Stomach (tissue), 9 donors: ENCODE measurements around the gene ROBO2. TPM values are rescaled to one million over a fixed set of nuclear protein-coding genes. Genes with fewer than 3 reads are reported as not detected.

ENCODE experiments used
- DNase-seq, 2 donors: peaks; one replicate each; pipeline versions ENCODE4 v3.0.0 to v3.0.0-alpha.2; 2013 to 2019
- H3K27ac ChIP-seq, 5 donors: fragments of 200-600 bp in 4 of 5; sonication (generic) in 4 of 5; one replicate each; pipeline ENCODE4 v1.5.1; 2013 to 2019; ENCODE audit warnings: mild to moderate bottlenecking in 1 of 5, moderate library complexity in 1 of 5
- H3K27me3 ChIP-seq, 3 donors: fragments of 200-600 bp; sonication (generic); one replicate each; pipeline ENCODE4 v1.5.1; 2017 to 2019; ENCODE audit warnings: mixed run types in 1 of 3
- H3K36me3 ChIP-seq, 4 donors: fragments of 200-600 bp; sonication (generic); 1 replicate in 3 of 4; 2 replicates in 1 of 4; pipeline ENCODE4 v1.5.1; 2016 to 2019
- H3K4me1 ChIP-seq, 4 donors: fragments of 200-600 bp; sonication (generic); one replicate each; pipeline ENCODE4 v1.5.1; 2016 to 2019
- H3K4me3 ChIP-seq, 4 donors: fragments of 200-600 bp; sonication (generic) in 3 of 4; one replicate each; pipeline ENCODE4 v1.5.1; 2016 to 2019; ENCODE audit warnings: mild to moderate bottlenecking in 1 of 4
- H3K9me3 ChIP-seq, 4 donors: fragments of 200-600 bp; sonication (generic); one replicate each; pipeline ENCODE4 v1.5.1; 2016 to 2019
- CTCF ChIP-seq, 7 experiments: fragments of 450-650 bp in 4 of 7; fragments of 200-600 bp in 3 of 7; sonication (generic) in 3 of 7; IDR thresholded peaks; one replicate each; pipeline ENCODE4 v1.5.1; 2016 to 2019; ENCODE audit warnings: antibody characterized with exemption in 7 of 7, control low read depth in 2 of 7, mild to moderate bottlenecking in 1 of 7
- EP300 ChIP-seq: sonication (generic); formaldehyde crosslinking; IDR thresholded peaks from one replicate; pipeline ENCODE4 v1.6.1; 2017; ENCODE audit warnings: antibody characterized with exemption
- POLR2A ChIP-seq, 4 donors: fragments of 450-650 bp; IDR thresholded peaks; one replicate each; pipeline ENCODE4 v1.6.1; 2016; ENCODE audit warnings: antibody characterized with exemption in 4 of 4, control low read depth in 2 of 4, mild to moderate bottlenecking in 1 of 4, moderate library complexity in 1 of 4
- POLR2AphosphoS5 ChIP-seq, 3 donors: sonication (generic); formaldehyde crosslinking; IDR thresholded peaks; one replicate each; pipeline ENCODE4 v1.6.1; 2016; ENCODE audit warnings: antibody characterized with exemption in 3 of 3
- WGBS, 5 donors: extraction: QIAGEN DNeasy Blood & Tissue Kit in 3 of 5; methylation state at CpG; one replicate each; pipeline versions ENCODE4 v1.1.5 to v1.1.7; 2013 to 2018; 5-methylcytosine and 5-hydroxymethylcytosine counted together
- intact Hi-C: fragments of 100-400 bp; cut with DNase I; formaldehyde crosslinking; loops from one replicate; pipeline ENCODE4 v1.15.1; 2023; ENCODE audit warnings: low total_unique reads
- polyA plus RNA-seq, 3 donors: library from polyadenylated mRNA; stranded (reverse); fragments of 200-250 nt; gene quantifications; one replicate each; pipeline ENCODE4 v1.2.3, GENCODE V29; 2013
- total RNA-seq, 5 donors: library from RNA; depleted of rRNA; stranded (reverse); fragments of >200 nt; gene quantifications; one replicate each; pipeline versions ENCODE4 v1.1.0 to v1.2.3, GENCODE V29; 2014 to 2016
- donor health status: healthy with polysubstance abuse.
- donor health status: Bipolar disorder and iron deficiency.
- donor health status: healthy.

Gene ROBO2
- total and polyA plus RNA-seq, 8 donors = 0.25 to 11.4 (median 0.45) TPM; not detected in 2

- WGBS, 5 donors = 28 to 57% (median 50%) methylated on average over 1 of the region's 1 CpG
- Histone ChIP-seq H3K27me3 (no peaks in the 10 kb centered on the region), H3K4me1 (no peaks in the 10 kb centered on the region), H3K27ac (no peak overlapping the region), H3K9me3 (no peaks in the 10 kb centered on the region), H3K36me3 (no peaks in the 10 kb centered on the region), H3K4me3 (no peak overlapping the region)
- TF ChIP-seq POLR2A (IDR thresholded peaks at IDR 0.05) (no peak), CTCF (IDR thresholded peaks at IDR 0.05) (no peak), POLR2AphosphoS5 (IDR thresholded peaks at IDR 0.05) (no peak), EP300 (no peak)
- intact Hi-C loops = no loop called here
- DNase-seq = no peak
Observed at GRCh38 chr3:77025471-77025870, 14.4 kb upstream of the ROBO2 start.

- DNase-seq = no peak
- Histone ChIP-seq H3K36me3 (no peaks in the 10 kb centered on the region), H3K27me3 (no peaks in the 10 kb centered on the region), H3K9me3 (no peaks in the 10 kb centered on the region), H3K4me1 (no peaks in the 10 kb centered on the region), H3K27ac (no peak overlapping the region), H3K4me3 (no peak overlapping the region)
- 64 to 82% (median 68%) methylated on average over 5 of the region's 5 CpGs for WGBS, 5 donors
- TF ChIP-seq POLR2AphosphoS5 (IDR thresholded peaks at IDR 0.05) (no peak), EP300 (no peak), POLR2A (IDR thresholded peaks at IDR 0.05) (no peak)
- intact Hi-C loops = no loop called here
Observed at GRCh38 chr3:77026904-77027634, 12.8 kb upstream of the ROBO2 start.

- Histone ChIP-seq H3K27me3 (no peaks in the 10 kb centered on the region), H3K9me3 (no peaks in the 10 kb centered on the region), H3K4me3 (no peak overlapping the region), H3K4me1 (no peaks in the 10 kb centered on the region), H3K27ac (no peak overlapping the region), H3K36me3 (no peaks in the 10 kb centered on the region)
- 33 to 50% (median 42%) methylated on average over 2 of the region's 2 CpGs for WGBS, 5 donors
- DNase-seq = no peak
- TF ChIP-seq EP300 (no peak), POLR2AphosphoS5 (IDR thresholded peaks at IDR 0.05) (no peak), CTCF (IDR thresholded peaks at IDR 0.05) (no peak), POLR2A (IDR thresholded peaks at IDR 0.05) (no peak)
- intact Hi-C loops = no loop called here
Observed at GRCh38 chr3:77028005-77028404, 11.9 kb upstream of the ROBO2 start.

GRCh38 chr3:77038468-77038929 lies 1.4 kb upstream of the ROBO2 start:
- intact Hi-C loops = loop anchor here (5.0 kb wide), 1 partner anchor 219 kb away; no protein-coding TSS in a partner anchor

More at GRCh38 chr3:77038468-77038929, 1.4 kb upstream of the ROBO2 start:
- Histone ChIP-seq H3K9me3 (no peaks in the 10 kb centered on the region), H3K4me1 (peaks cover 15 to 27% (median 22%) of the 10 kb centered on the region in 4 donors), H3K27ac (peak overlapping the region in 1 of 5 donors; percentile 20), H3K4me3 (peak overlapping the region; percentile 47 to 61 (median 48)), H3K36me3 (no peaks in the 10 kb centered on the region), H3K27me3 (peaks cover 0 to 65% (median 21%) of the 10 kb centered on the region in 3 donors)
- 1 to 5% (median 2%) methylated on average over 21 of the region's 21 CpGs for WGBS, 5 donors
- peak; percentile 70 to 94 for DNase-seq
- TF ChIP-seq CTCF (IDR thresholded peaks at IDR 0.05) = peak in 5 of 7 experiments; percentile 39 to 68 (median 49)
- no peak for TF ChIP-seq POLR2AphosphoS5 (IDR thresholded peaks at IDR 0.05)
